Adrenal gland (tissue), 5 donors: ENCODE data around the gene SMCHD1.

Experiments used
- POLR2A ChIP-seq, 2 donors: fragments of 450-650 bp; IDR thresholded peaks; one replicate each; pipeline ENCODE4 v1.6.1; 2017; ENCODE audit warnings: antibody characterized with exemption in 2 of 2, mild to moderate bottlenecking in 2 of 2, moderate library complexity in 1 of 2
- TF ChIP-seq, protein P1 (sequence below), 6 experiments: fragments of 450-650 bp in 4 of 6; fragments of 200-600 bp in 2 of 6; sonication (generic) in 1 of 6; IDR thresholded peaks; 1 replicate in 5 of 6; 2 replicates in 1 of 6; pipeline versions ENCODE4 v1.5.1 to v1.8.0; 2016 to 2021; ENCODE audit warnings: antibody characterized with exemption in 6 of 6, mild to moderate bottlenecking in 2 of 6, moderate library complexity in 1 of 6
- donor health status: DM: no; HTN: no; CAD: no.

DNA sequence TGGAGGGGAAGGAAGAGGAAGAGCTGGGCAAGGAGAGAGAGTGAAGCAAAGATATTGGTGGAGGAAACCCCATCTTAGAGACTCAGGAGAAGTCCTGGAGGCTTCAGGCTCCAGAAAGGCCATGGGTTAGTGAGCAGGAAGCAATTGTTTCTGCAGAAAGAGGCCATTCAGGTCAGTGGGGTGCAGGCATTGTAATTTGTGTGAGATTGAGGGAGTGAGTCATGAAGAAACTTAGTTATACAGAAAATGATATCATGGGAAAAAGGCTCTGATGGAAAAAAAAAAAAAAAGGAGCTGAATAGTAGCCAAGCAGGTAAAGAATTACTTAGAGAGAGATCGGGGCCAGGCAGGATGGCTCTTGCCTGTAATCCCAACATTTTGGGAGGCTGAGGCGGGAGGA lies 195.3 kb downstream of the SMCHD1 start:
- no peak for TF ChIP-seq POLR2A (IDR thresholded peaks at IDR 0.05)
- TF ChIP-seq, protein P1, sequence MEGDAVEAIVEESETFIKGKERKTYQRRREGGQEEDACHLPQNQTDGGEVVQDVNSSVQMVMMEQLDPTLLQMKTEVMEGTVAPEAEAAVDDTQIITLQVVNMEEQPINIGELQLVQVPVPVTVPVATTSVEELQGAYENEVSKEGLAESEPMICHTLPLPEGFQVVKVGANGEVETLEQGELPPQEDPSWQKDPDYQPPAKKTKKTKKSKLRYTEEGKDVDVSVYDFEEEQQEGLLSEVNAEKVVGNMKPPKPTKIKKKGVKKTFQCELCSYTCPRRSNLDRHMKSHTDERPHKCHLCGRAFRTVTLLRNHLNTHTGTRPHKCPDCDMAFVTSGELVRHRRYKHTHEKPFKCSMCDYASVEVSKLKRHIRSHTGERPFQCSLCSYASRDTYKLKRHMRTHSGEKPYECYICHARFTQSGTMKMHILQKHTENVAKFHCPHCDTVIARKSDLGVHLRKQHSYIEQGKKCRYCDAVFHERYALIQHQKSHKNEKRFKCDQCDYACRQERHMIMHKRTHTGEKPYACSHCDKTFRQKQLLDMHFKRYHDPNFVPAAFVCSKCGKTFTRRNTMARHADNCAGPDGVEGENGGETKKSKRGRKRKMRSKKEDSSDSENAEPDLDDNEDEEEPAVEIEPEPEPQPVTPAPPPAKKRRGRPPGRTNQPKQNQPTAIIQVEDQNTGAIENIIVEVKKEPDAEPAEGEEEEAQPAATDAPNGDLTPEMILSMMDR (IDR thresholded peaks at IDR 0.05), result no peak
